HG02798 (cell line): Measurements from ENCODE around the gene TGFBR2.

Experiments used
- ATAC-seq: cut with Tn5 transposase; IDR thresholded peaks from one replicate; pipeline ENCODE4 v1.9.1; 2021; ENCODE audit warnings: mild to moderate bottlenecking; ENCODE audit not compliant: unreplicated experiment, poor library complexity

TGFBR2 gene

DNA sequence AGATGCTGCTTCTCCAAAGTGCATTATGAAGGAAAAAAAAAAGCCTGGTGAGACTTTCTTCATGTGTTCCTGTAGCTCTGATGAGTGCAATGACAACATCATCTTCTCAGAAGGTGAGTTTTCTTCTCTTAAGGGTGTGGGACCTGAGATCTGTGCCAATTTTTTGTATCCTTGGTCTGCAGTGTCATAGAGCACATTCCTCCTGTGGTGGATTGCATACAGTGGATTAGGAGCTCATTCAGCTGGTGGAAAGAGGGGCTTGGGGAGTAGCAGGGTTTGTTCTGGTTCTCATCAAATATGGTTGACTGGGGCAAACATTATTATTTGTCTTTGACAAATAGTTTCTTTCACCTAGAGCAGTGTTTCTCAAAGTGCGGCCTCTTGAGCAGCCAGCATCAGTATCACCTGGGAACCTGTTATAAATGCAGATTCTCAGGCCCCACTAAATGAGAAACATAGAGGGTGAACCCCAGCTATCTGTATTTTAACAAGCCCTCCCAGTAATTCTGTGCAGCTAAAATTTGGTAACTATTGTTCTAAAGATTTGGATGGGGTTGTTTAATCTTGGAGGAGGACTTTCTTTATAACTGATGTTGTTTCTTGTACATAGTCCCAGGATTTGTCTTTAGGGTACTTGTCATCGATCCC lies 44.1 kb downstream of the TGFBR2 start:
- ATAC-seq = no peak

DNA sequence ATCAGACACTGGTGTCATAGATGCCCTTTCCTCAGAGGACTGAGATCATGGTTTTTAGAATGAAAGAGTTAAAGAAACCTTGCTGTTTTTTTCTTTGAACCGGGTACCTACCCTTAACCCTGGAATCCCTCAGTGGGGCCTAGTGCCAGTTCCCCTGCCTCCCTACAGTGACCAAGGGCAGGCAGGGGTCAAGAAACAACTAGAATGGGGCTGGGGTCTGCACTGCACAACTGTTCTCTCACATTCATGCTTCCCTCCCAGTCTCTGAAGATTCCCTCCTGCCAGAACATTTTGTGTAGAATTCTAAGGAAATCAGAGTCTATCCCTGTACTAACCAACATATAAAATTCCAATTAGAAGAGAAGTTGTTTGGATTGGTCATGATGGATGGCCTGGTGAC lies 47.9 kb downstream of the TGFBR2 start:
- no peak for ATAC-seq

DNA sequence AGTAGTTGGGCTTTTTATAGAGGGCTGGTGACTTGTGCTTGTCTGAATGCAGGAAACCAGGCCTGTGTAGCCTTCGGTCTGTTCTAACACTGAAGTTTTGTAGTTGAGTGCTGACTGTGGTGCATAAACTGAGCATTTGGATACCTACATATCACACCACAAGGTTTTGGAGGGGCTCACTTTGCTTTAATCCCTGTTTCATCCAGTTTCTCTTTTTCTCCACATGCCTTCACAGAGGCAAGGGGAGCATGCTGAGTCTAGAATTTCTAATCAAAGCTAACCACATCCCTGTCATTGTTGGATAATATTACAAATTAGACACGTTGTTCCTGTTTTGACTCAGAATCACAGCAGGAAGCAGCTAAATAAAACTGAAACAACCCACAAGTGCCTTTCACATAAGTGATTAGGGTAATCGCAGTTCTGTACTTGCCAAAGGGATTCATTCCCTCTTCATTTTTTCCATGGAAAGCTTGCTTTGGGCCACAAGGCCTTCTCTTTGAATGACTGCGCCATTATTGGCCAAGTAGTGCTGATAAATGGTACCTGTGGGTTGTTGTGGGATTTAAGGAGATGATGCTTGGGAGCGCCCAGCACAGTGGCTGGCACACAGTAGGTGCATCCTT lies 48.9 kb downstream of the TGFBR2 start:
- ATAC-seq = peak; percentile 21

DNA sequence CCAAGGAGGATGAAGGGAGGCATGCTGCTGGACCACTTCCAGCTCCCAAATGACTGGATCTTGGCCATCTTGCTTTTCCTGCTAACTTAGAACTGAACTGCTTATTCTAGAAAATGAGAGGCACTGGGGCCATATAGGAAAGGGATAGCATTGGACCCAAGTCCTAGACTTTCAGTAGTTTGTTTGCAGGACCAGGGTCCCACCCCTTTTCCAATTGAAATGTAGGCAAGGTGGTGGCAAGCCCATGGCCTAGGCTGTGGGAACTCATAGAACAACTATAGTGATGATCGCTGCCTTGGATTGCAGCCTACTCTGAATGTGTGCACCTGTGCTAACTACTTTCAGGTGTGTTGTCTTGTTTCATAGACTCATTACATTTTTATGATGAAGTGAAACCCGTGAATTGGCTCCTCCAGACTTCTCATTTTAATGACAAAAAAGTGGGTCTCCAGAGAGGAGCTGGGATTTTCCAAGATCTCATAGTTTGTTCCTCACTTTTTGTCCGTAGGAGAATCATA lies 50.3 kb downstream of the TGFBR2 start:
- no peak for ATAC-seq

DNA sequence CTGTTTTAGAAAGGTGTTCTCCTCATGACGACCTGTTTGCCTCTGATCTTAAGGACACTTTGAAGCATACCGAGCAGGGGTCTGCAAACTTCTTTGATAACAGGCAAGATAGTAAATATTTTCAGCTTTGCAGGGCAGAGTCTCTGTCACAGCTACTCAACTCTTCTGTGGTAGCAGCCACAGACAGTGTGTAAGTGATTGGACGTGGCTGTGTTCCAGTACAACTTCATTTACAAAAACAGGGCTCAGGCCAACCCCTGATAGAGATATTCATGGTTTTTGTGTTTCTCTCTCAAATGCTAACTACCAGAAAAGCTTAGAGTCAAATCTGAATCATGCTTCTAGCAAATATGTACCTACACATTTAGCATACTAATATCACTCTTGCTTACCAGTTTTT lies 51.5 kb downstream of the TGFBR2 start:
- peak; percentile 24 for ATAC-seq

DNA sequence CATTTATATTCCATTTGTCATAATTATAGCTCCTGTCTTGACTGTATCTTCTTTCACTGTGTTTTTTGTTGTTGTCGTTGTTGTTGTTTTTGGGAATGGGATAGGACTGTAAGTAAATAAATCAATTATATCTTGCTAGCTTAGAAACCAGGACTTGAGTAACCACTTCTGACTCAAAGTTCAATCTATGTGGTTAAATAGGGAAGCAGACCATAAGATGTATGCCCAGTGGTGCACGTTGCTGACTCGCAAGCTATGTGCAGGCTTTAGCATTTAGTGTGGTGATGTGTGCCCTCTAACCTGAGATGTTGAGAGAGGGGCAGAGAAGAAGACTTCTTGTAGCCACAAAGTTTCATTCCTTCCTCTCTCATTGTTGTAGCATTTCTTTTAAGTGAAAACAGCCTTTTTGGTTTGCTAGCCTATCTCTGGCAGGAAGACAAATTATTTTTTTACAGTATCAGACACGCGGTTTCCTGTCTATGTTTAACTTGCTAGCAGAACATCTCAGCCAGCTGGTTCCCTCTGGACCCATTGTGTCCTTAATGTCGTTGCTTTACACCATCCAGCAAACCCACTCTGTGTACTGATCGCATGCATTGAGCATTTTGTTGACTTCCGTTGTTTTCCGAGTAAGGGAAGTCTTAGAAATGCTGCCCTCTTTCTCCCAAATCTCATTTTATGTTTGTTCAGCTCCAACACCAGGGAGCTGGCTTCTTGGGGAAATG lies 52.1 kb downstream of the TGFBR2 start:
- peak; percentile 85 for ATAC-seq

DNA sequence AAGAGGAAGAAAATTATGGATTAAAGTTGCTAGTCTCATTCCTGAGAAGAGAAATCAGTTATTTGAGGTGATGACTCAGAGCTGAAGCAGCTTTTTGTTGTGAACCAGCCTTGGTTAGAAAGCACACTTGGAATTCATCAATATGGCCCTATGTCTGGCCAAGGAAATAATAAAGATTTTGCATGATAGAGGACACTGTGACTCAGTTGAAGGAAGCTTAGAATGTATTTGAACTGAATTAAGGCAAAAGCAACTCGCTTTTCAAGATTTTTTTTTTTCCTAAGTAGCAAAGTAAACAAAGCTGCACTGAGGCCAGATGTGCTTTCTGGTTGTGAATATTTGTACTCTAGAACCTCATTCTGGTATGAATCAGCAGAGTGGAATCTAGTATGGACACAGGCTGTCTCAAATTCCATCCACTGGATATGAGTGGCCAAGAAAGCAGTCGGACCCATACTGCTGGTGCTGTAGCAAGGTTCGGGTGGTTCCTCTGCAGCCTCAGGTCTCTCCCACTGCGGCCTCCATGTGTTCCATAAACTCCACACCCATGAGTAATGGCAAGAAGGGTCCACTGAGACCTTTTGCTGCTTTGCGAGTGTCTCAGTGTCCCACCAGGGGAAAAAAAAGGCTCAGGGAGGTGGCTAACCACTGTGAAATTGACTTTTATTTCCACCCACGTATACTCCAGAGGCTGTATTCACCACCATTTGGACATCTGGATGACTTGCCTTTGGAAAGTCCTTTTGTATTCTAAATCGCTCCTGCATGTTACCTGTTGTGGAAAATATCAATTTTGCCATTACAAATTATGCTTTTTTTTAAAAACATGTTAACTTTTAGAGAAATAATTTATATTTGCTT lies 53.1 kb downstream of the TGFBR2 start:
- no peak for ATAC-seq

DNA sequence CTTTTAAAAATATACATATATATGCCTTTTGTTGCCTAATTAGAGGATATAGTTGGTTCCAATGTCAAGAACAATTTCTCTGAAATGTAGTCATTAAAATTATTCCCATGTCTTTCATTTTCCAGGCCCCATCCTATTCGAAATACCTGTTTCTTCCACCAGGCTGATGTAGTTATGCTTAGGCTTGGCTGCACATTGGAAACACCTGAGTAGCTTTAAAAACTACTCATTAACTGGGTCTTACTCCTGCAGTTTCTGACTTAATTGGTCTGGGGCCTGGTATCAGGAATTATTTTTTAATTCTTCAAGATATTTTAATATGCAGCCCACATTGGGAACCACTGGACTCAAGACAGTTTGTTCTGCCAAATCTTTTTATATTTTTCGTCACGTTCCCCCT lies 53.7 kb downstream of the TGFBR2 start:
- no peak for ATAC-seq

DNA sequence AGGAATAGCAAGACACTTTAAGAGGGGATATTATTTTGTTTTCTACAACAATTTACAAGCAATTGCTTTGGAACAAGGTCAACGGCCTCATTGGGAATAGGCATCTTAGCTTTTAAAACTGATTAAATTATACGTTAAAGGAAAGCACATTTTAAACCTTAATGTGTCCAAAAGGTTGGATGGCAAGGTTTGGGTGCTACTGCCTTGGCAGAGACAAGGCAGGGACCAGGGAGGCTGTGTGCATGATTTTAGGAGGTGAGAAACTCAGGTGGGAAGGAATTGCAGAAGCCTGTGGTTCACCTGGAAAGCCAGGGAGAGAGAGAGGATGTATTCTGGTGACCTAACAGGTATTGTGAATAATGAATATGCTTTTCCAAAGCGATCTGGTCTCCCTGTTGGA lies 54.3 kb downstream of the TGFBR2 start:
- ATAC-seq = no peak

DNA sequence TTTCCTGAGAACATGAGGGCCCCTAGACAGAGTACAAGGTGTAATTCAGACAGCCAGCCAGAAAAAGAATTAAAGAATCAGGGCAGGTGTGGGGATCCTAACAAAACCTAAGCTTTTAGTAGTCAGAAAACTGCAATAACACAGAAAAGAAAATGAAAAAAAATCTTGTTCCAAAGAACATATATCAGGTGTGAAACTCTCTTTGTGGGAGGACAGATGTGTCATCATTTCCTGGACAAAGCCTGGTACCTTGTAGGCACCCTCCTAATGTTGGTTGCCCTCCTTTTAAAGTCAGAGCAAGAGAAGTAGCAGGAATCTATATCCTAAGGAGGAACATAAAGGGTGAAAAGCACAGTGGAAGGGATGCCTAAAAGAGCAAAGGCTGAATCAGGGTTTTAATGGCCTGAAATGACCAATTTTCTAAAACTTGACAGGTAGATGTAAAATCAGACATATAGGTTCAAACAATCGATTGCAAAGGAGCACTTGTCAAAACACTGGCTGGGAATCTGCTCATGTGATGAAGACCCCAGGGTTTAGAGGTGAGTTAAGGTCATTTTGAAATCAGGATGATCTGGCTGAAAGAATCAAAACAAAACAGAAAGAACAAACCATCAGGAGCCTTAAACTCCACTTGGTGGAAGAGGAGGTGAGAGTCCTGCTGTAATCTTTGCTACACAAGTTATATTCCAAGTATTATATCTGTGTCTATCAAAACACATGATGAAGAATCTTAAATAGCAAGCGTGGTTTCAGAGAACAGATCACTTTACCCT lies 54.9 kb downstream of the TGFBR2 start:
- no peak for ATAC-seq

DNA sequence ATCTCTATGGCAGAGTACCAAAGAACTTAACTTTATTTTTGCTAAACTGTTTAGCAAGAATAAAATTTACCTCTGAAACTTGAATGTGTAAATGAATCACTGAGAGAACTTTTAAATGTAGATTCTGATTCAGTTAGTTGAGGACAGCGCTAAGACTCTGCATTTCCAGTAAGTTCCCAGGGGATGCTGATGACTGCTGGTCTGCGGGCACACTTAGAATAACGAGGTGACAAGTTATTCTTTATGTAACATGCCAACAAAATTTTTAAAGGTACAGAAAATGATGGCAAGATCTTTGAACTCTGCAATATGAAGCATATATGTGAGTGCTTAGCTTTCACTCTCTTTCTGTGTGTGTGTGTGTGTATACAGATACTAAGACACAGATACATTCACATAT lies 56.4 kb downstream of the TGFBR2 start:
- ATAC-seq = no peak

DNA sequence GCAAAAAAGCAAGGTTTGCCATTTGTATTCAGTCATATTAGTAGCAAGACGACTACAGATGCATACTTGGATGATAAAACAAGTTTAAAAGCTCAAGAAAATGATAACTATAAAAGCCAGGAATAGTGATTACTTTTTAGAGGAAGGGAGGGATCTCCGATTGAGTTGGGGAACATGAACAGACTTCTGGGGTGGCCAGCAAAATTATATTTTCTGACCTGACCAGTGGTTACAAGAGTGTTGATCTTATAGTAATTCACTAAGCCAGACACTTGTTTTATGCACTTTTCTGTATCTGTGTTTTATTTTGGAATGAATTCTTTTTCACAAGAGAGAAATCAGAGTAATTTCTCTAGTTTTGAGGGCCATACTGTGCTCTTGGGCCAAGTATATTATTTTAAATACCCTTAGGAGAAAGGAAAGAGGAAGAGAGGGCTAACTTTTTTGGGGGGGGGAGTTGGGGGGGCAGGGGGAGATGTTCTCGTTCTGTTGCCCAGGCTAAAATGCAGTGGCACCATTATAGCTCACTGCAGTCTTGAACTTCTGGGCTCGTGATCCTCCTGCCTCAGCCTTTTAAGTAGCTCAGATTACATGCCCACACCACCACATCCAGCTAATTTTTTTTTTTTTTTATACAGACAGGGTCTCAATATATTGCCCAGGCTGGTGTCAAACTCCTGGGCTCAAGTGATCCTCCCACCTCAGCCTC lies 57.3 kb downstream of the TGFBR2 start:
- no peak for ATAC-seq

DNA sequence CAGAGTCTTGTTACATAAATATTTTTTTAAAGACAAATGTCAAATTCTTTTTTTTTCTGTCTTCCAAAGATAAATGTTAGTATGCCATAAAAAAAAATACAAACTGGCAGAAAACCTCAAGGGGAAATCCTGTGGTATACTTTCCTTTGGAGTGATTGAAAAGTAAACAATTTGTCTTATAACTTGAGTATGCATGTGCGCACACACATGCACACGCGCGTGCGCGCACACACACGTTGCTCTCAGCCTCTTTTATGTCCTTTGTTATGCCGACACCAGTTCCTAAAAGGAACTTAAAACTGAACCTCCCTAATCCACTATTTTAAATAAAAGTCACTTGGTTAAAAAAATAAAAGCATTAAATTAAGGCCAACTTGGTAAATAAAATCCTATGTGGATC lies 58.1 kb downstream of the TGFBR2 start:
- ATAC-seq = no peak

DNA sequence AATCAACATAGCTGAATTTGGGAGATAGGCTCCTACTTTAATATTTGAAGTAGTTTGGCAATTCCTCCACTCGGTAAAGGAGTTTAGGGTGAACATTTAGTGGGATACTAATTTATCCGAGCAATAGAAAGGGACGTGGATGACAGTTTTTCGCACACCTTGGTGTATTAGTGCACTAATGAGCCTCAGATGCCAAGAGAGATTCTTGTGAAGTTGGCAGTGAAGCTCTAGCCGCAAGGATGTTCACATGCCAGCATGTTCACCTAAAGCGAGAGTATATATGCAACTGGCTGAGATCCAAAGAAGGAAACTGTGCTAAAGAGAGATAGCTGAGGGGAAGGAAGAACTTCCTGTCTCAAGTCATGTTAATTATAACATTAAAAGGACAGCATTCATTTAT lies 58.5 kb downstream of the TGFBR2 start:
- ATAC-seq = no peak

DNA sequence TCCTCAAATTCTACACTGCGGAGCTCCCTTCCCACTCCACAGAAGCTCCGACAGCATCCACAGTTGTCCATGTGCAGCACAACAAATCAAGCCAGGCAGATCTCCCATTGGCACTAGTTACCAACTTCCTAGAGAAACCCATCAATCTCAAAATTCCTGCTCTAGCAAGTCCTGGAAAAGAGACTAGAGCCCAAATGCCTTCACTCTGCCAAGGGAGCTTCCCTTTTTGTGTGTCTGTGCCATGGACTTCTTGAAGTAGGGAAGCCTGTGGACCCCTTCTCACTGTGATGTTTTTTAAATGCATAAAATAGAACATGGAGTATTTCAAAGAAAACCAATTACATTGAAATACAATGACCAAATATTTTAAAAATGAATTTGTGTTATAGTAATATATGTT lies 59.1 kb downstream of the TGFBR2 start:
- ATAC-seq = no peak

DNA sequence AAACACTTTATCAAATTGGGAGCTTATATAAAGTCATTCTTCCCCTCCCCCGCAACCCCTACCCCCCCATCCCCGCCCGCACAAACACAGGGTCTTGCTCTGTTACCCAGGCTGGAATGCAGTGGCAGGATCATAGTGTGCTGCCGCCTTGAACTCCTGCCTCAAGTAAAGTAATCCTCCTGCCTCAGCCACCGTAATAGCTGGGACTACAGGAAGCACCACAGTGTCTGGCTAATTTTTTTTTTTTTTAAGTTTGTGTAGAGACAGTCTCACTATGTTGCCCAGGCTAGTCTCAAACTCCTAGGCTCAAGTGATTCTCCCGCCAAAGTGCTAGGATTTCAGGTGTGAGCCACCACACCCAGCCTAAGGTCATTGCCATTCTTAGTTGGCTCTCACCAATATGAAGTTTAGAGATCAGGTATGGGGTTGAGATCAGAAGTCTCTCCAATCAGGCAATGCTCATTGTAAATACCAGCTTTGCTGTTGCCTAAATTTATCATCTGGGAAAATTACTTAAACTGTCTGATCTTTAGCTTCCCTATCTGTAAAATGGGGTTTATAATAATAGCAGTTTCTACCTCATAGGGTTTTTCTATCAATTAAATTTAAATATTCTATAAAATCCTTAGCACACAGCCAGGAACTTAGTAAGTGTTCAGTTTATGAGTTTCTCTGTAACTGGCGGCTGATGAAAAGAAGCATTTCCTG lies 60.3 kb downstream of the TGFBR2 start:
- no peak for ATAC-seq

DNA sequence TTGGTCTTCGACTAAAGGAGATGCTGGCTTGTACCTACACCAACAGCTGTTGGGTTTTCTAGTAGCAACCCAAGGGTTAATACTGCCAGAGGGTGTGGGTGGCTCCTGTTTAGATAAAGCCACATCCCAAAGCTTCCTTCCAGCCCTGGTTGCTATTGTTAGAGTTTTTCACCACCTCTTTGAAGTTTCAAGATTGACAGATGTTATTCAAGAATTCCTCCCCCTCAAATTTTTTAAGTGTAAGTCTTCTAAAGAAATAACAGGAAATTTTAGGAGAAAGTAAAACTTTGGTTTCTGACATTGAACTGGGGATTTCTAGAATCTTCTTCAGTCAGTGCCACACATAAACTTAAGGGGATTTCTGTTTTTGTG lies 60.9 kb downstream of the TGFBR2 start:
- ATAC-seq = no peak

DNA sequence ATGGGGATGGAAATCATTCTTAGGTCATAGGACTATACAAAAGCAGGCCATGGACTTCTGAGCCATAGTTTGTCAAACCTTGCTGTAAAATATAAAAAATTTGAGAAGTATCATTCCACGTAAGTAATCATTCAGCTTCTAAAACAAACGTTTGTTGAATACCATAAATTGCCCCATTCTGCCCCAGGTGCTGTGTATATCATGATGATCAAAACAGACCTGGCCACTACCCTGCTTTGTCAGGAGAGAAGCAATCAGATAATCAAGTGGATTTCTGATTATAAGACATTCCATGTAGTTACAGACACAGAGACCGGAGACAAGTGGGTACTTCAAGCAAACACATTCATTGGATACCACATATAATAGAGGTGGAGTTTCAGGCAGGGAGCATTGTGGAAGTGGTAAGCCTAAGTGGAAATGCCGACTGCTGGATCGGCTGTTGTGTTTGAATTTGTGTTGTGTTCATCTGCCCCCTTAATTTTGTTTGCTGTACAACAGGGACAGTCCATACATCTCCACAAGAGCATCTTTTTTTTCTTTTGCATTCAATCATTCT lies 61.7 kb downstream of the TGFBR2 start:
- no peak for ATAC-seq
